ENCODE data around the gene RNF220.

The RNF220 gene

GRCh38 chr1:44631333-44631646 is 226.2 kb downstream of the RNF220 start:
- no peak for TF ChIP-seq CTCF (IDR thresholded peaks at IDR 0.05; ENCODE audit: low read depth, low read length)
- DNase-seq (ENCODE audit: low read depth in 2 of 2) = no peak

GRCh38 chr1:44631647-44632539 is 226.8 kb downstream of the RNF220 start:
- no peak for TF ChIP-seq CTCF (IDR thresholded peaks at IDR 0.05; ENCODE audit: low read depth, low read length)
- peak overlapping the region; percentile 67 to 69 for H3K4me3 ChIP-seq (replicated peaks in 1 of 2; ENCODE audit: low read depth in 2 of 2, low read length in 2 of 2)

More at GRCh38 chr1:44631333-44631646, 226.2 kb downstream of the RNF220 start:
- H3K4me3 ChIP-seq (replicated peaks in 1 of 2; ENCODE audit: low read depth in 2 of 2, low read length in 2 of 2) = peak overlapping the region; percentile 56 to 69

GRCh38 chr1:44632598-44632997 is 227.5 kb downstream of the RNF220 start:
- peak; percentile 23 to 44 for DNase-seq (ENCODE audit: low read depth in 2 of 2)
- H3K4me3 ChIP-seq (replicated peaks in 1 of 2; ENCODE audit: low read depth in 2 of 2, low read length in 2 of 2) = peak overlapping the region; percentile 67 to 69
- TF ChIP-seq CTCF (IDR thresholded peaks at IDR 0.05; ENCODE audit: low read depth, low read length) = no peak

More at GRCh38 chr1:44631647-44632539, 226.8 kb downstream of the RNF220 start:
- DNase-seq (ENCODE audit: low read depth in 2 of 2) = peak; percentile 83 to 92

- no peak for DNase-seq (ENCODE audit: low read depth in 2 of 2)
- no peak for TF ChIP-seq CTCF (IDR thresholded peaks at IDR 0.05; ENCODE audit: low read depth, low read length)
- no peak overlapping the region for H3K4me3 ChIP-seq (replicated peaks in 1 of 2; ENCODE audit: low read depth in 2 of 2, low read length in 2 of 2)
These were observed 229.6 kb downstream of the RNF220 start for GRCh38 chr1:44634606-44635189.

- TF ChIP-seq CTCF (IDR thresholded peaks at IDR 0.05; ENCODE audit: low read depth, low read length) = no peak
- no peak overlapping the region for H3K4me3 ChIP-seq (replicated peaks in 1 of 2; ENCODE audit: low read depth in 2 of 2, low read length in 2 of 2)
- DNase-seq (ENCODE audit: low read depth in 2 of 2) = no peak
These were observed 230.4 kb downstream of the RNF220 start for GRCh38 chr1:44635439-44635838.

- no peak for TF ChIP-seq CTCF (IDR thresholded peaks at IDR 0.05; ENCODE audit: low read depth, low read length)
- DNase-seq (ENCODE audit: low read depth in 2 of 2) = no peak
- no peak overlapping the region for H3K4me3 ChIP-seq (replicated peaks in 1 of 2; ENCODE audit: low read depth in 2 of 2, low read length in 2 of 2)
These were observed 231.1 kb downstream of the RNF220 start for GRCh38 chr1:44636083-44636687.

All from cardiac fibroblast (primary cell).